IMR-90 (cell line): ENCODE data around the gene ADH1A. TPM values are rescaled to one million over a fixed set of nuclear protein-coding genes. Genes with fewer than 3 reads are reported as not detected.
"Not testable (repeated sequence)": the region's sequence is repeated elsewhere in the genome, so short reads cannot be mapped to it uniquely, and the experiment has no call there.

Source experiments
- ATAC-seq: fragments of 200-7000 bp; cut with Tn5 transposase; 2 replicates; pipeline ENCODE4 v1.9.1; 2020; ENCODE audit warnings: low read depth, mild to moderate bottlenecking, moderate library complexity
- BruUV-seq: library from RNA; stranded (reverse); fragments of 400-500 nt; replicated peaks from 2 replicates; lab custom pipeline; 2021; lab: Mats Ljungman, UMichigan
- CTCF ChIA-PET: fragments of 300-600 bp; formaldehyde crosslinking; extraction: SDS; loops from one replicate; lab custom pipeline; 2021; ENCODE audit warnings: antibody characterized with exemption; lab: Yijun Ruan, JAX
- POLR2A ChIA-PET: fragments of 300-600 bp; sonication (Branson Sonifier 250); formaldehyde crosslinking; loops from one replicate; lab custom pipeline; 2022; ENCODE audit warnings: antibody characterized with exemption; ENCODE audit not compliant: unreplicated experiment; lab: Charles Lee
- DNase-seq: peaks from one replicate; pipeline ENCODE4 v3.0.0; 2013
- H2AFZ ChIP-seq: replicated peaks from 2 replicates; pipeline ENCODE3; 2013; ENCODE audit warnings: low read length, mild to moderate bottlenecking; ENCODE audit not compliant: poor library complexity
- H2AK5ac ChIP-seq: 2 replicates; pipeline ENCODE4 v1.6.1; 2013; ENCODE audit warnings: low read depth, low read length, inconsistent platforms
- H2AK9ac ChIP-seq: replicated peaks from 2 replicates; pipeline ENCODE3; 2013; ENCODE audit warnings: mild to moderate bottlenecking, low read depth, low read length, moderate library complexity; ENCODE audit not compliant: poor library complexity
- H2BK120ac ChIP-seq: 2 replicates; pipeline ENCODE4 v1.6.1; 2013; ENCODE audit warnings: low read depth, low read length, inconsistent platforms
- H2BK15ac ChIP-seq: 3 replicates; pipeline ENCODE4 v1.6.1; 2013; ENCODE audit warnings: low read depth, low read length, inconsistent platforms
- H2BK20ac ChIP-seq: 2 replicates; pipeline ENCODE4 v1.6.1; 2013; ENCODE audit warnings: low read depth, mild to moderate bottlenecking, inconsistent platforms, low read length, moderate library complexity
- H2BK5ac ChIP-seq: 2 replicates; pipeline ENCODE4 v1.6.1; 2013; ENCODE audit warnings: mild to moderate bottlenecking, low read depth, low read length, inconsistent platforms; ENCODE audit not compliant: poor library complexity, severe bottlenecking
- H3K14ac ChIP-seq: replicated peaks from 2 replicates; pipeline ENCODE4 v1.6.1; 2013; ENCODE audit warnings: low read depth, low read length, inconsistent platforms
- H3K18ac ChIP-seq: 2 replicates; pipeline ENCODE4 v1.6.1; 2013; ENCODE audit warnings: low read depth, low read length, control low read depth
- H3K23ac ChIP-seq: 2 replicates; pipeline ENCODE4 v1.6.1; 2013; ENCODE audit warnings: low read depth, low read length, inconsistent platforms
- H3K27ac ChIP-seq: 2 replicates; pipeline ENCODE4 v1.5.1; 2013; ENCODE audit warnings: mild to moderate bottlenecking, control low read depth, low read length; ENCODE audit not compliant: insufficient read depth
- H3K27me3 ChIP-seq: 2 replicates; pipeline ENCODE4 v1.6.1; 2013; ENCODE audit warnings: low read length; ENCODE audit not compliant: control insufficient read depth, insufficient read depth
- H3K36me3 ChIP-seq: 2 replicates; pipeline ENCODE4 v1.6.1; 2013; ENCODE audit warnings: low read length, mixed read lengths; ENCODE audit not compliant: control insufficient read depth, insufficient read depth
- H3K4ac ChIP-seq: 2 replicates; pipeline ENCODE4 v1.6.1; 2013; ENCODE audit warnings: low read depth, low read length, inconsistent platforms
- H3K4me1 ChIP-seq: 2 replicates; pipeline ENCODE4 v1.6.1; 2013; ENCODE audit warnings: low read length, mixed read lengths; ENCODE audit not compliant: control insufficient read depth, insufficient read depth
- H3K4me2 ChIP-seq: 2 replicates; pipeline ENCODE4 v1.6.1; 2013; ENCODE audit warnings: low read depth, mild to moderate bottlenecking, control low read depth, low read length, moderate library complexity
- H3K4me3 ChIP-seq: 2 replicates; pipeline ENCODE4 v1.5.1; 2013; ENCODE audit warnings: low read depth, mild to moderate bottlenecking, control low read depth, low read length, moderate library complexity; ENCODE audit not compliant: insufficient read depth
- H3K56ac ChIP-seq: 2 replicates; pipeline ENCODE4 v1.6.1; 2013; ENCODE audit warnings: low read length, inconsistent platforms; ENCODE audit not compliant: insufficient read depth; ENCODE audit errors: extremely low read depth
- H3K79me1 ChIP-seq, 2 experiments: 2 replicates each; pipeline ENCODE4 v1.6.1; 2013; ENCODE audit warnings: low read length in 2 of 2, inconsistent platforms in 1 of 2, low read depth in 1 of 2
- H3K9ac ChIP-seq: 2 replicates; pipeline ENCODE4 v1.6.1; 2013; ENCODE audit warnings: low read depth, low read length, control low read depth
- H3K9me1 ChIP-seq: 2 replicates; pipeline ENCODE4 v1.6.1; 2013; ENCODE audit warnings: low read length, inconsistent platforms; ENCODE audit not compliant: insufficient read depth
- H3K9me3 ChIP-seq: 2 replicates; pipeline ENCODE4 v1.6.1; 2013; ENCODE audit warnings: low read length; ENCODE audit not compliant: control insufficient read depth, insufficient read depth
- H4K20me1 ChIP-seq: 2 replicates; pipeline ENCODE4 v1.6.1; 2013; ENCODE audit warnings: low read length, inconsistent platforms; ENCODE audit not compliant: insufficient read depth
- H4K5ac ChIP-seq: 2 replicates; pipeline ENCODE4 v1.6.1; 2013; ENCODE audit warnings: mild to moderate bottlenecking, low read depth, low read length, control low read depth
- H4K8ac ChIP-seq, 2 experiments: 2 replicates each; pipeline ENCODE4 v1.6.1; 2013; ENCODE audit warnings: low read depth in 2 of 2, low read length in 2 of 2, control low read depth in 1 of 2, inconsistent platforms in 1 of 2
- H4K91ac ChIP-seq: 2 replicates; pipeline ENCODE4 v1.6.1; 2013; ENCODE audit warnings: low read depth, low read length, inconsistent platforms; ENCODE audit not compliant: insufficient read depth
- NFE2L2 ChIP-seq: fragments of 150-350 bp; IDR thresholded peaks from 2 replicates; pipeline ENCODE4 v1.6.1; 2016; ENCODE audit warnings: low read depth, mild to moderate bottlenecking, low read length
- WGBS, 2 experiments: methylation state at CpG; one replicate each; pipeline versions ENCODE4 v1.1.5 to v1.1.7; 2013; ENCODE audit warnings: missing lambda C conversion rate in 2 of 2; ENCODE audit not compliant: insufficient read length in 1 of 2; ENCODE audit errors: extremely low coverage in 2 of 2; 5-methylcytosine and 5-hydroxymethylcytosine counted together
- dilution Hi-C: fragments of 300-500 bp; cut with HindIII; formaldehyde crosslinking; loops from one replicate; pipeline ENCODE4 v1.14.3; 2018; ENCODE audit warnings: low sequenced_read_pairs; ENCODE audit not compliant: unreplicated experiment
- in situ Hi-C: fragments of 300-500 bp; cut with MboI; formaldehyde crosslinking; loops from 3 replicates; pipeline ENCODE4 v1.14.3; 2019; ENCODE audit warnings: low sequenced_read_pairs, inconsistent platforms, mixed read lengths
- intact Hi-C: fragments of 100-400 bp; cut with micrococcal nuclease; formaldehyde crosslinking; loops from 2 replicates; pipeline ENCODE4 v1.10.0; 2022
- polyA plus RNA-seq, 3 experiments: library from polyadenylated mRNA; depleted of rRNA; stranded (reverse); fragments of >200 nt; gene quantifications; 2 replicates each; pipeline ENCODE4 v1.2.3, GENCODE V29; 2012; ENCODE audit warnings: low replicate concordance in 1 of 3
- total RNA-seq: library from RNA; depleted of rRNA; stranded (reverse); fragments of >200 nt; gene quantifications from 2 replicates; pipeline ENCODE4 v1.2.3, GENCODE V29; 2012

The ADH1A gene
- total and polyA plus RNA-seq, 2 of the 4 experiments (the other 2 are of a cell fraction), result not detected

GRCh38 chr4:99321241-99322191 lies 30.7 kb upstream of the ADH1A start, which contains the start of gene ADH1B:
ADH1B (minus strand) TSS chr4:99321401; CDS start chr4:99321331, 70 bp downstream.
- Histone ChIP-seq H2BK5ac (no peak within 1 kb of the TSS), H3K79me1 (no peaks in the 10 kb centered on the region), H3K23ac (peak within 1 kb of the TSS; percentile 35; the same call in 1 of the 2 replicates), H2BK120ac (peak within 1 kb of the TSS; percentile 64), H2AFZ (peak within 1 kb of the TSS; percentile 76), H3K4me1 (peaks cover 9% of the 10 kb centered on the region; the same call in 1 of the 2 replicates), H2BK20ac (peak within 1 kb of the TSS; percentile 83; the same call in 1 of the 2 replicates), H3K18ac (peak within 1 kb of the TSS; percentile 97), H4K8ac (peak within 1 kb of the TSS in 1 of 2 experiments; percentile 80; a peak in 1 of 4 replicates), H3K14ac (peak within 1 kb of the TSS; percentile 38), H3K27ac (peak within 1 kb of the TSS; percentile 43; the same call in 1 of the 2 replicates), H4K91ac (peak within 1 kb of the TSS; percentile 50), H3K4ac (peak within 1 kb of the TSS; percentile 67; the same call in 1 of the 2 replicates), H3K4me2 (no peak within 1 kb of the TSS; the same call in 1 of the 2 replicates), H3K9ac (peak within 1 kb of the TSS; percentile 11; the same call in 1 of the 2 replicates), H3K36me3 (peaks cover 9% of the 10 kb centered on the region; the same call in 1 of the 2 replicates), H4K5ac (peak within 1 kb of the TSS; percentile 91), H2BK15ac (peak within 1 kb of the TSS; percentile 49; the same call in 1 of the 3 replicates), H2AK5ac (peak within 1 kb of the TSS; percentile 74), H4K20me1 (no peaks in the 10 kb centered on the region), H3K27me3 (no peaks in the 10 kb centered on the region), H3K56ac (no peak within 1 kb of the TSS), H3K4me3 (peak within 1 kb of the TSS; percentile 1; the same call in 1 of the 2 replicates), H3K9me1 (no peaks in the 10 kb centered on the region), H3K9me3 (no peaks in the 10 kb centered on the region), H2AK9ac (peak within 1 kb of the TSS; percentile 3)
- DNase-seq, result no peak
- CTCF ChIA-PET, result interaction anchor here (0.5 kb wide), 1 partner anchor 377 kb away, joined by 3 read pairs; no protein-coding TSS in a partner anchor
- BruUV-seq, result no TSS peak
- dilution Hi-C loops, result no loop called here
- ATAC-seq, result peak; percentile 17; the same call in 1 of the 2 replicates
- POLR2A ChIA-PET, result no interaction called here
- intact Hi-C loops, result no loop called here
- TF ChIP-seq NFE2L2, result no peak
- in situ Hi-C loops, result no loop called here
- no CpG with 5 or more reads among the region's 8 CpGs for WGBS, 2 experiments

GRCh38 chr4:99317811-99318210 lies 27.0 kb upstream of the ADH1A start:
- H2AFZ ChIP-seq, H2AK9ac ChIP-seq: not testable (repeated sequence)

More at GRCh38 chr4:99317811-99318210, 27.0 kb upstream of the ADH1A start:
- H3K4me2 ChIP-seq, H3K9me3 ChIP-seq, ATAC-seq, H3K9me1 ChIP-seq, H3K27me3 ChIP-seq, H3K9ac ChIP-seq, intact Hi-C loops, H4K91ac ChIP-seq, dilution Hi-C loops, in situ Hi-C loops, H3K4me1 ChIP-seq, H2BK20ac ChIP-seq, BruUV-seq, H3K4me3 ChIP-seq, H3K56ac ChIP-seq, POLR2A ChIA-PET, H4K8ac ChIP-seq, CTCF ChIA-PET, H3K79me1 ChIP-seq, DNase-seq, H2AK5ac ChIP-seq, H2BK5ac ChIP-seq, H4K20me1 ChIP-seq, H3K14ac ChIP-seq, H3K27ac ChIP-seq, H3K23ac ChIP-seq: not testable (repeated sequence)
- no CpG with 5 or more reads among the region's 8 CpGs for WGBS, 2 experiments
- Histone ChIP-seq H2BK15ac (peak overlapping the region; percentile 7; the same call in 1 of the 3 replicates), H4K5ac (peak overlapping the region; percentile 71; the same call in 1 of the 2 replicates), H3K4ac (peak overlapping the region; percentile 1; the same call in 1 of the 2 replicates), H3K18ac (peak overlapping the region; percentile 63; the same call in 1 of the 2 replicates), H3K36me3 (peaks cover 16% of the 10 kb centered on the region; the same call in 1 of the 2 replicates), H2BK120ac (peak overlapping the region; percentile 52)
